Rectal smooth muscle tissue (tissue), 1 donor: ENCODE data around the gene R3HDM4.

Experiments used
- H3K27ac ChIP-seq: one replicate; pipeline ENCODE4 v1.7.0; 2013; ENCODE audit warnings: low read depth, low read length, inconsistent platforms
- H3K27me3 ChIP-seq: one replicate; pipeline ENCODE4 v1.7.0; 2013; ENCODE audit warnings: low read length; ENCODE audit not compliant: control insufficient read depth, insufficient read depth
- H3K36me3 ChIP-seq: one replicate; pipeline ENCODE4 v1.7.0; 2013; ENCODE audit warnings: low read length; ENCODE audit not compliant: control insufficient read depth, insufficient read depth
- H3K4me1 ChIP-seq: one replicate; pipeline ENCODE4 v1.7.0; 2013; ENCODE audit warnings: low read length; ENCODE audit not compliant: control insufficient read depth, insufficient read depth
- H3K4me3 ChIP-seq: one replicate; pipeline ENCODE4 v1.7.0; 2013; ENCODE audit warnings: low read length
- H3K9ac ChIP-seq: one replicate; pipeline ENCODE4 v1.7.0; 2013; ENCODE audit warnings: low read length

The R3HDM4 gene

GRCh38 chr19:953445-954271, 40.6 kb upstream of the R3HDM4 start:
- H3K4me3 ChIP-seq: no peak overlapping the region
- no peaks in the 10 kb centered on the region for H3K27me3 ChIP-seq
- no peak overlapping the region for H3K9ac ChIP-seq
- no peaks in the 10 kb centered on the region for H3K4me1 ChIP-seq
- H3K27ac ChIP-seq: no peak overlapping the region
- H3K36me3 ChIP-seq: no peaks in the 10 kb centered on the region

DNA sequence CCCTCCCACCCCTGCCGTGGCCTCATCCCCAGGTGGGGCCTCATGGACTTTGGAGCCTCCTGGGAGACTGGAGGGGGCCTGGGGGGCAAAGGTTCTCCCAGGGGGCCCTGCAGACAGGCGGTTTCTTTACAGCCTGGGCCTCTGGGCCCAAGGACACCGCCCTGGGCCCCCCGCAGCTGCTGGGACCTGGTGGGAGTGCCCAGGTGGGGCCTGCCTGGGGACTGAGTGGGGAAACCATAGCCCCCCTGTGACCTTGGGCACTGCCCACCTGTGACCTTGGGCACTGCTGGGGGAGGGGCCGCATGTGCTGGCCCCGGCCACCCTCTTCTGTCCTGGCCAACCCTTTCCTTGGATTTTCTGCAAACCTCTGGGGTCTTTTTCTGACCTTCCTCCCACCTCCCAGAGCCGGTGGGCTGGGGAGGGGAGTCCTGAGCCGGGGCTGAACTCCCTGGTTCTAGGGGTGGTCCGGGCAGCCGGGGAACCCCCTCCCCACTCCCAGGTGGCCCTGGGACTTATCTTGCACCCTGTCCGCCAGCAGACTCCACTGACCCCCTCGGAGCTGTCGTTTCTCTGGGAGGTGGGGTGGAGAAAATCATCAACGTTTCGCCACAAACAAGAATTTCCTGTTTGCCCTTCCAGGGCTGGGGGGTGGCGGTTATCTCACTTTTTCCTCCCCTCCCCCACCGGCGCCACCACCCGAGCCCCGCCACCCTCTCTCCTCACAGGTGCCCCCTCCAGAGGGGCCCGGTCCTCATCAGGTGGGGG, 39.8 kb upstream of the R3HDM4 start:
- peak overlapping the region; percentile 41 for H3K4me3 ChIP-seq
- H3K36me3 ChIP-seq: no peaks in the 10 kb centered on the region
- no peaks in the 10 kb centered on the region for H3K4me1 ChIP-seq
- no peak overlapping the region for H3K27ac ChIP-seq
- no peaks in the 10 kb centered on the region for H3K27me3 ChIP-seq
- H3K9ac ChIP-seq: no peak overlapping the region

DNA sequence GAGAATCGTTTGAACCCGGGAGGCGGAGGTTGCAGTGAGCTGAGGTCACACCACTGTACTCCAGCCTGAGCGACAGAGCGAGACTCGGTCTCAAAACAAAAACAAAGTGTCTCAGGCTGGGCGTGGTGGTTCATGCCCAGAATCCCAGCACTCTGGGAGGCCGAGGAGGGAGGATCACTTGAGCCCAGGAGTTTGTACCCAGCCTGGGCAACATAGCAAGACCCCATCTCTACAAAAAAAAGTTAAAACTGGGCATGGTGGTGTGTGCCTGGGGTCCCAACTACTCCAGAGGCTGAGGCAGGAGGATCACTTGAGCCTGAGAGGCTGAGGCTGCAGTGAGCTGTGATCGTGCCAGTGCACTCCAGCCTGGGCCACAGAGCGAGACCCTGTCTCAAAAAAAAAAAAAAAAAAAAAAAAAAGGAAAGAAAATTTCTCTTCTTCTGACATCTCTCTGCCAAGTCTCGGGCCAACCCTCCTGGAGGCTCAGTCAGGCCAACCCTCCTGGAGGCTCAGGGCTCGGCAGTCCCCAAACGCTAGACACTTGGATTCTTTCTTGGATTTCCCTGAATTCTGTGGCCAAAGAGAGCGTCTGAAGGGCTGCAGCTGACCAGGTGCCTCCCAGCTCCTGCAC, 39.1 kb upstream of the R3HDM4 start:
- H3K4me3 ChIP-seq: no peak overlapping the region
- no peaks in the 10 kb centered on the region for H3K4me1 ChIP-seq
- no peak overlapping the region for H3K27ac ChIP-seq
- H3K9ac ChIP-seq: no peak overlapping the region
- no peaks in the 10 kb centered on the region for H3K27me3 ChIP-seq
- no peaks in the 10 kb centered on the region for H3K36me3 ChIP-seq

GRCh38 chr19:950352-951066, 37.5 kb upstream of the R3HDM4 start:
- Histone ChIP-seq H3K4me3 (no peak overlapping the region), H3K36me3 (no peaks in the 10 kb centered on the region), H3K27ac (no peak overlapping the region), H3K4me1 (no peaks in the 10 kb centered on the region), H3K27me3 (no peaks in the 10 kb centered on the region), H3K9ac (no peak overlapping the region)

GRCh38 chr19:948842-949496, 36.0 kb upstream of the R3HDM4 start:
- Histone ChIP-seq H3K4me1 (no peaks in the 10 kb centered on the region), H3K4me3 (no peak overlapping the region), H3K36me3 (no peaks in the 10 kb centered on the region), H3K27me3 (no peaks in the 10 kb centered on the region), H3K9ac (no peak overlapping the region), H3K27ac (no peak overlapping the region)

DNA sequence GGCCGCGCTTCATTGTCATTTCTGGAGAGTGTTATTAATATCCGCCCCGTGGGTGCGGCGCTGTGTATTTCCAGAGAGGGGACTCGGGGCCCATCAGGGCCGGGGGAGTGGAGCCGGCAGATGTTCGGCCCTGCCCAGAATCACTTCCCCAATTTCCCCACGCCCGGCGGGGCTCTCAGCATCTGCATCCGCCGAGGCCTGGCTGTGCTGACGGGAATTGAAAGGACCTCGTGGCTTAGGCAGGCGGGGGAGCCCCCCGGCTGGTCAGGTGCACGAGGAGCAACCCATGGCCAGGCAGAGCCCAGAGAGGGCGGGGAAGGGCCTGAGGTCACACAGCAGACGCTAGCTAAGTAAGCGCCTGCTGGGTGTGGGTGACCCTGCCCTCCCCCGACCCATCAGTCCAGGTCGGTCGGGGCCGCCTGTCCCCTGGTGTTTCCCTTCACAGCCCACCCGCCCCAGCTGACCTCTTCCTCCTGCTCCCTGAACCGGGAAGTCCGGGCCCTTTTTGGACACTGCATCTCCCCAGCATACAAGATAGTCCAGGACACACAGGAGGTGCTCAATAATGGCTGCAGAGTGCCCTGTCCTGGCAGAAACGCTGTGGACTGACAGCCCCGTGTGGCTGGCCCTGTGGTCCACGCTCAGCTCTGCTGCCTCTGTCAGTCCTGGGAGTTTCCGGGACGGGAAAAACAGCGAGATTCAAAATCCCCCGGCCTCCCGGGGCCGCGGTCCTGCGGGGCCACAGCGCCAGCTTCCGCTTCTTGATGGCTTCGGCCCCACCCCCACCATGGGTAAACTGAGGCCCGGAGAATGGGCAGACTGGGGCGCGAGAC, 34.9 kb upstream of the R3HDM4 start:
- Histone ChIP-seq H3K27ac (no peak overlapping the region), H3K27me3 (no peaks in the 10 kb centered on the region), H3K4me1 (no peaks in the 10 kb centered on the region)

GRCh38 chr19:947090-947706, 34.2 kb upstream of the R3HDM4 start:
- Histone ChIP-seq H3K27me3 (no peaks in the 10 kb centered on the region), H3K36me3 (no peaks in the 10 kb centered on the region), H3K4me3 (no peak overlapping the region), H3K4me1 (no peaks in the 10 kb centered on the region), H3K9ac (no peak overlapping the region), H3K27ac (no peak overlapping the region)

More for the DNA sequence above, 34.9 kb upstream of the R3HDM4 start:
- no peak overlapping the region for H3K4me3 ChIP-seq
- H3K36me3 ChIP-seq: no peaks in the 10 kb centered on the region
- H3K9ac ChIP-seq: no peak overlapping the region

- Histone ChIP-seq H3K27ac (no peak overlapping the region), H3K36me3 (no peaks in the 10 kb centered on the region), H3K9ac (no peak overlapping the region)
These were observed 32.6 kb upstream of the R3HDM4 start for GRCh38 chr19:945401-946252.

DNA sequence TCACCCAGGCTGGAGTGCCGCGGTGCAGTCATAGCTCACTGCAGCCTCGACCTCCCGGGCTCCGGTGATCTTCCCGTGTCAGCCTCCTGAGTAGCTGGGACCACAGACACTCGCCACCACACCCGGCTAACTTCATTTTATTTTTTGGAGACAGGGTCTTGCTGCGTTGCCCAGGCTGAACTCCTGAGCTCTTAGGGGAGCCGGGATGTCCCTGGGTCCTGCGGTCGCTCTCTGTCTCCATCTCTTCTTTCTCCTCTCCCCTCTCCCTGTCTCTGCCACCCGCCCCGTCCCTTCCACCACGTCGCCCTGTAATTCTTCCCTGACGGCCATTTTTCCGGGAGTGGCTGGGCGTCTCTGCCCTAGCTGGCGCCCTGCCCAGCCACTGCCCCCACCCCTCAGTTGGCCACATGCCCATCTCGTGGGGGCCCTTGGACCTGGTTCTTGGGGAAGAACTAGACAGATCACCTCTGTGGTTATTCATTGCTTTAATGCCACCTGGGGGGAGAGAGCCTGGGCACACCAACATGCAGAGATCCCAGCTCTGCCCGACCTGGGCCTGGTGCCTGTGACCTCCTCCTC, 31.7 kb upstream of the R3HDM4 start:
- no peaks in the 10 kb centered on the region for H3K36me3 ChIP-seq
- H3K9ac ChIP-seq: no peak overlapping the region
- H3K27me3 ChIP-seq: no peaks in the 10 kb centered on the region
- H3K27ac ChIP-seq: no peak overlapping the region
- H3K4me1 ChIP-seq: no peaks in the 10 kb centered on the region
- H3K4me3 ChIP-seq: peak overlapping the region; percentile 15

More at GRCh38 chr19:945401-946252, 32.6 kb upstream of the R3HDM4 start:
- Histone ChIP-seq H3K27me3 (no peaks in the 10 kb centered on the region), H3K4me3 (no peak overlapping the region), H3K4me1 (no peaks in the 10 kb centered on the region)

GRCh38 chr19:944171-944567, 31.1 kb upstream of the R3HDM4 start:
- Histone ChIP-seq H3K4me1 (no peaks in the 10 kb centered on the region), H3K9ac (no peak overlapping the region), H3K27me3 (no peaks in the 10 kb centered on the region), H3K27ac (no peak overlapping the region), H3K4me3 (peak overlapping the region; percentile 15), H3K36me3 (no peaks in the 10 kb centered on the region)
